ENCODE measurements around the gene FXR2. TPM values are rescaled to one million over a fixed set of nuclear protein-coding genes. Genes with fewer than 3 reads are reported as not detected.

The FXR2 gene
- polyA plus RNA-seq, 1 experiment, result 24.6 TPM

- no peak overlapping the region for H3K27ac ChIP-seq (ENCODE audit: low read depth, low read length)
- peak; percentile 27; the same call in 1 of the 2 replicates for TF ChIP-seq CTCF (IDR thresholded peaks at IDR 0.05; ENCODE audit: low read depth, low read length)
- H3K4me3 ChIP-seq (ENCODE audit: low read depth, low read length), result no peak overlapping the region
- no peaks in the 10 kb centered on the region for H3K27me3 ChIP-seq (ENCODE audit: control insufficient read depth, insufficient read depth, low read length)
- DNase-seq (ENCODE audit: low read depth, low spot score), result no peak
- ChIA-PET CTCF (interaction anchor here (0.7 to 1.1 kb wide), 2 partner anchors 32 to 41 kb away, joined by 4 to 5 read pairs; no protein-coding TSS in a partner anchor), POLR2A (no interaction called here)
- H3K9me3 ChIP-seq (ENCODE audit: control insufficient read depth, insufficient read depth, low read length), result no peaks in the 10 kb centered on the region
Observed at GRCh38 chr17:7555320-7555948, 59.3 kb downstream of the FXR2 start.

GRCh38 chr17:7553356-7553755 lies 61.3 kb downstream of the FXR2 start:
- H3K27ac ChIP-seq (ENCODE audit: low read depth, low read length), result no peak overlapping the region
- H3K9me3 ChIP-seq (ENCODE audit: control insufficient read depth, insufficient read depth, low read length), result no peaks in the 10 kb centered on the region; the same call in 1 of the 2 replicates
- ChIA-PET POLR2A (no interaction called here), CTCF (no interaction called here)
- no peak overlapping the region for H3K4me3 ChIP-seq (ENCODE audit: low read depth, low read length)
- no peaks in the 10 kb centered on the region for H3K27me3 ChIP-seq (ENCODE audit: control insufficient read depth, insufficient read depth, low read length)
- DNase-seq (ENCODE audit: low read depth, low spot score), result no peak
- TF ChIP-seq CTCF (IDR thresholded peaks at IDR 0.05; ENCODE audit: low read depth, low read length), result no peak

DNA sequence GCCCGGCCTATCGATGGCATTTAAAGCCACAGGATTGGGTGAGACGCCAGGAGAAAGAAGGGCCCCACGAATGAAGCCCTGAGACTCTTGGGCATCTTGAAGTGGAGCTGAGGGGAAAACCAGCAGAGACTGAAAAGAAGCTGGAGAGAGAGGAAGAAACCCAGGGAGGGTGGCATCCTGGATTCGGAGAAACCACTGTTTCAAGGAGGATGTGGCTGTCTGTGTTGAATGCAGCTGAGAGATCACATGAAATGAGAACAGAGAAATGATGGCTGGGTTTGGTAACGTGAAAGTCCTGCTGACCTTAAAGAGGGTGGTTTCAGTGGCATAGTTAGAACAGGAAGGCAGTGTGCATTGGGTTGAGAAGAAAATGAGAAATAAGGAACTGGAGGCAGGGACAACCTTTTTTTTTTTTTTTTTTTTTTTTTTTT lies 62.1 kb downstream of the FXR2 start:
- DNase-seq (ENCODE audit: low read depth, low spot score), result no peak
- POLR2A ChIA-PET, result no interaction called here
- no peak for TF ChIP-seq CTCF (IDR thresholded peaks at IDR 0.05; ENCODE audit: low read depth, low read length)
- CTCF ChIA-PET, result interaction anchor here (1.8 kb wide), 1 partner anchor 9 kb away, joined by 7 read pairs; the partner anchor contains the start of gene SENP3
- no peak overlapping the region for H3K27ac ChIP-seq (ENCODE audit: low read depth, low read length)
- no peak overlapping the region for H3K4me3 ChIP-seq (ENCODE audit: low read depth, low read length)
- H3K27me3 ChIP-seq (ENCODE audit: control insufficient read depth, insufficient read depth, low read length), result no peaks in the 10 kb centered on the region
- no peaks in the 10 kb centered on the region; the same call in 1 of the 2 replicates for H3K9me3 ChIP-seq (ENCODE audit: control insufficient read depth, insufficient read depth, low read length)

DNA sequence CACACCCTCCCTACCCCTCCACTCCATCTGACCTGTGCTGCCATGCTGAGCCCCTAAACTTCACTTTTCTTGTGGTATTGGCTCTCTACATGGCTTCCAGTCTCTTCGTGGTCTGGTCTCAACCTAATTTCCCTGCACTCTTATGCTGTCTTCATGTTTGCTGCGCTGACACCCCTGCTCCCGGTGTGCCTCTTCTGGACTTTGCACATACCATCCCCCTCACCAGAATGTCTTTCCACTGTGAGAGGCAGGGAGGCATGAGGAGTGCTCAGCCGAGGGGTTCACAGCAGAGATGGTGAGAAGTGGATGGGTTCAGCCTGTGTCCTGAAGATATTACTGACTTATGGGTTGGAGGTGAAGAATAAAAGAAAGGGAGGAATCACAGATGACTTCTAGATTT lies 63.3 kb downstream of the FXR2 start:
- Histone ChIP-seq H3K4me3 (ENCODE audit: low read depth, low read length) (no peak overlapping the region), H3K27me3 (ENCODE audit: control insufficient read depth, insufficient read depth, low read length) (no peaks in the 10 kb centered on the region), H3K9me3 (ENCODE audit: control insufficient read depth, insufficient read depth, low read length) (no peaks in the 10 kb centered on the region; the same call in 1 of the 2 replicates), H3K27ac (ENCODE audit: low read depth, low read length) (peak overlapping the region; percentile 11)
- ChIA-PET POLR2A (no interaction called here), CTCF (interaction anchor here (1.8 kb wide), 1 partner anchor 10 kb away, joined by 7 read pairs; the partner anchor contains the start of gene SENP3)
- TF ChIP-seq CTCF (IDR thresholded peaks at IDR 0.05; ENCODE audit: low read depth, low read length), result no peak
- no peak for DNase-seq (ENCODE audit: low read depth, low spot score)

- no peak for TF ChIP-seq CTCF (IDR thresholded peaks at IDR 0.05; ENCODE audit: low read depth, low read length)
- ChIA-PET CTCF (interaction anchor here (1.3 to 1.9 kb wide), 2 partner anchors 10 to 11 kb away, joined by 4 to 8 read pairs; partner anchors contain the start of gene SENP3), POLR2A (no interaction called here)
- DNase-seq (ENCODE audit: low read depth, low spot score), result no peak
- Histone ChIP-seq H3K27me3 (ENCODE audit: control insufficient read depth, insufficient read depth, low read length) (no peaks in the 10 kb centered on the region), H3K4me3 (ENCODE audit: low read depth, low read length) (no peak overlapping the region), H3K27ac (ENCODE audit: low read depth, low read length) (no peak overlapping the region), H3K9me3 (ENCODE audit: control insufficient read depth, insufficient read depth, low read length) (no peaks in the 10 kb centered on the region; the same call in 1 of the 2 replicates)
Observed at GRCh38 chr17:7550344-7550743, 64.4 kb downstream of the FXR2 start.

All from AG04450 (cell line).